ENCODE data around the gene PDZD4.

Gene PDZD4

DNA sequence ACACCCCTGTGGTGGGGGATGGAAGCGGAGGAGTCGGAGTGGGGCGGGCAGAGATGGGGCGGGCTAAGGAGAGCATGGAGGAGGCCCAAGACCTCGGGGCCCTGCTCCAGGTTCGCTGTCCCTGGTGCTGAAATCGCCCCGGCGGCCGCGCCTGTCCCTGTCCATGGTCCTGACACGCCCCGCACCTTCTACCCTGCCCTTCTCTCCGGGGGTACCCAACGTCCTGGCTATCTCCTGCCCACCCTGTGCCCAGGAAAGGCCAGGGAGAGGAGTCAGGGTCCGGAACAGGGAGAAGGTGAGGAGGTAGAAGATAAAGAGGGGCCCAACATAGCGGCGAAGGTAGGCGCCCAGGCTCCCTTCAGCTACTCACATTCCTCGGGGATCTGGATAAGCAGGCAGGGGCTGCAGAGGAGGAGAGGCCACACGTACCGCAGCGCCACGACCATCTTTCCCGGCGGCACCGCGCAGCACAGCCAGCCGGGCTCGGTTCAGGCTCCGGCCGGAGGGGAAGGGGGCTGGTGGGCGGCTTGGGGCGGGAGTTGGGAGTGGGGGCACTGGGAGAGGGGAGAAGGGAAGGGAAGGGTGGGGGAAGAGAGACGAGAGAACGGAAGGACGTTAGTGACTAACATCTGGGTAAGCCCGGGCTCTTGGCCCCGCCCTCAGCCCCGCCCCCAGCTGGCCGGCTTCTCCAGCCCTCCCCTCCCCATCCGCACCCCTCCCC, 45.2 kb upstream of the PDZD4 start:
- H3K27ac ChIP-seq = no peak overlapping the region
- TF ChIP-seq, protein P1, sequence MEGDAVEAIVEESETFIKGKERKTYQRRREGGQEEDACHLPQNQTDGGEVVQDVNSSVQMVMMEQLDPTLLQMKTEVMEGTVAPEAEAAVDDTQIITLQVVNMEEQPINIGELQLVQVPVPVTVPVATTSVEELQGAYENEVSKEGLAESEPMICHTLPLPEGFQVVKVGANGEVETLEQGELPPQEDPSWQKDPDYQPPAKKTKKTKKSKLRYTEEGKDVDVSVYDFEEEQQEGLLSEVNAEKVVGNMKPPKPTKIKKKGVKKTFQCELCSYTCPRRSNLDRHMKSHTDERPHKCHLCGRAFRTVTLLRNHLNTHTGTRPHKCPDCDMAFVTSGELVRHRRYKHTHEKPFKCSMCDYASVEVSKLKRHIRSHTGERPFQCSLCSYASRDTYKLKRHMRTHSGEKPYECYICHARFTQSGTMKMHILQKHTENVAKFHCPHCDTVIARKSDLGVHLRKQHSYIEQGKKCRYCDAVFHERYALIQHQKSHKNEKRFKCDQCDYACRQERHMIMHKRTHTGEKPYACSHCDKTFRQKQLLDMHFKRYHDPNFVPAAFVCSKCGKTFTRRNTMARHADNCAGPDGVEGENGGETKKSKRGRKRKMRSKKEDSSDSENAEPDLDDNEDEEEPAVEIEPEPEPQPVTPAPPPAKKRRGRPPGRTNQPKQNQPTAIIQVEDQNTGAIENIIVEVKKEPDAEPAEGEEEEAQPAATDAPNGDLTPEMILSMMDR (conservative IDR thresholded peaks at IDR 0.05) = no peak
- TF ChIP-seq ZFX (IDR thresholded peaks at IDR 0.05) = no peak

DNA sequence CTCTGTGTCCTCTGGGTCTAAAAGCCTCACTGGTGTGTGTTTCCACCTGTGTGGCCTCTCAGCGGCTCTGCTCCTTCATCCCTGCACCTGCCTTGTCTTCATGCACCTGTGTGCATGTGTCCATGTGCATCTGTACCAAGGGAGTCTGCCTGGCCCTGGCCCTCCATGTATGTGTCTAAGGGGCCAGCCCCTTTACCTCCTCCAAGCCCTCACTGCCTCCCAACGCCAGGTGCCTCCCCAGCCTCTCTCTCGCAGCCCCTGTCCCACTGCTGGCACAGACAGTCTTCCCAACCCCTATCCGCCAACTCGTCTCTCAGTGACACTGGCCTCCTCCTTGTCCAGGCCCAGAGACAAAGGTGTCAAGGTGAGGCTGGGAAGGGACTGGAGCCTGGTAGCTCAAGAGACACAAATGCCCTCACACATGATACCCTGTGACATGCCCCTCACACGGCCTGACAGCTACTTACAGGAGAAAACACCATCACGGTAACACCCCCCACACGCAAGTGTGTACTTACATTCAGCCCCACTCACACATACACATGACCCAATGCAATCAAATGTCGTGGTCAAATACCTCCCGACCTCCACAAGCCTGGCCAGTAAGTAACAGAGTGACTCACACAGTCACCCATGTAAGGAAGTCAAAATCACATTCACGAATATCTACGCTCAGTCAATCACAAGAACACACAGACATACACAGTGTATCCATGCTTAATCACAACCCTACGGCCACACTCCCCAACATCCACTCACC, 44.2 kb upstream of the PDZD4 start:
- H3K27ac ChIP-seq = no peak overlapping the region
- TF ChIP-seq, protein P1 (conservative IDR thresholded peaks at IDR 0.05) = no peak
- TF ChIP-seq ZFX (IDR thresholded peaks at IDR 0.05) = no peak

DNA sequence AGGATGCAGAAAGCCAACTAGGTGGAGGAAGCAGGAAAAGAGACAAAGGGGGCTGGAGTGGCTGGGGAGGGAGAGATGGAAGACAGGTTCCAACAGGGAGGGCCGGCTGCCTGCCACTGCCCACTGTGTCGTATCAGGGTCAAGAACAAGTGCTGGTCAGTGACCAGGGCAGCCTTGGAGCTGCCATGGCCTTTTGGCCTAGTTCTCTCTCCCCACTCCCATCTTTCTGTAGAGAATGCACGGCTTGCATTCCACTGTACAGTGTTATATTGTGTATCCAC, 43.7 kb upstream of the PDZD4 start:
- no peak for TF ChIP-seq ZFX (IDR thresholded peaks at IDR 0.05)
- TF ChIP-seq, protein P1 (conservative IDR thresholded peaks at IDR 0.05) = no peak
- no peak overlapping the region for H3K27ac ChIP-seq

DNA sequence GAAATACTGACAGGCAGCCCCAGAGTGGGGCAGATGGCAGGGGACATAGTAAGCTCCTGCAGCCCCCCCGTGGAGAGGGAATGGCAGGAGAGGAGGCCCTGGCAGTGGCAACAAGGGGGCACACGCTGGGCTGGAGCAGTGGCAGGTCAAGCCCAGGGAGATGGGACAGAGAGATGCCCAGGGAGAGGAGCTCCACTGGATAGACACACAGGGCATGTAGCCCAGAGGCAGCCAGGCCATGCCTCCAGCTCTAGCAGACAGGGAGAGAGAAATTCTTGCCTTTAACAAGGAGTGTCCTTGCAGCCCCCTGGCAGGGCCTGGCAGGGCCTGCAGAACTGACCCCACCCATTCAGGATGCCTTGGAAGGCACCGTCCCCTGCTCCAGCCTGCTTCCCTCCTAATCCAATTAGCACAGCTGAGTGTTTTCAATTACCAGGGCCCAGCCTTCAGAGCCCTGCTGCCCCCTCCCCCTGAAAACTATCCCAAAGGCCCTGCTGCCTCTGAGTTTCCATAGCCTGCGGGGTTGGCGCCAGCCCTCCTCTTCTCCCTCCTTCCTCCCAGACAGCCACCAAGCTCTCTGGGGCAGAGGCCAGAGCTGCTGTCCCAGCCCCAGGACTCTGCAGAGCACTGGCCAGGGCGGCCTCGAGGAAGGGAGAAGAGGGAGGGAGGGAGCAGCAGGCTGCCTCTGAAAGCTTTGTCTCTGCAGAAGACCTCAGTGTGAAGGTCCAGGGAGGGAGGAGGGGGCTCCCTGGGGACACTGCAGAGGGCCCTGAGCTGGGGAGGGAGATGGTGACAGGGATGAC, 43.1 kb upstream of the PDZD4 start:
- TF ChIP-seq ZFX (IDR thresholded peaks at IDR 0.05) = no peak
- TF ChIP-seq, protein P1 (conservative IDR thresholded peaks at IDR 0.05) = no peak
- H3K27ac ChIP-seq = no peak overlapping the region

DNA sequence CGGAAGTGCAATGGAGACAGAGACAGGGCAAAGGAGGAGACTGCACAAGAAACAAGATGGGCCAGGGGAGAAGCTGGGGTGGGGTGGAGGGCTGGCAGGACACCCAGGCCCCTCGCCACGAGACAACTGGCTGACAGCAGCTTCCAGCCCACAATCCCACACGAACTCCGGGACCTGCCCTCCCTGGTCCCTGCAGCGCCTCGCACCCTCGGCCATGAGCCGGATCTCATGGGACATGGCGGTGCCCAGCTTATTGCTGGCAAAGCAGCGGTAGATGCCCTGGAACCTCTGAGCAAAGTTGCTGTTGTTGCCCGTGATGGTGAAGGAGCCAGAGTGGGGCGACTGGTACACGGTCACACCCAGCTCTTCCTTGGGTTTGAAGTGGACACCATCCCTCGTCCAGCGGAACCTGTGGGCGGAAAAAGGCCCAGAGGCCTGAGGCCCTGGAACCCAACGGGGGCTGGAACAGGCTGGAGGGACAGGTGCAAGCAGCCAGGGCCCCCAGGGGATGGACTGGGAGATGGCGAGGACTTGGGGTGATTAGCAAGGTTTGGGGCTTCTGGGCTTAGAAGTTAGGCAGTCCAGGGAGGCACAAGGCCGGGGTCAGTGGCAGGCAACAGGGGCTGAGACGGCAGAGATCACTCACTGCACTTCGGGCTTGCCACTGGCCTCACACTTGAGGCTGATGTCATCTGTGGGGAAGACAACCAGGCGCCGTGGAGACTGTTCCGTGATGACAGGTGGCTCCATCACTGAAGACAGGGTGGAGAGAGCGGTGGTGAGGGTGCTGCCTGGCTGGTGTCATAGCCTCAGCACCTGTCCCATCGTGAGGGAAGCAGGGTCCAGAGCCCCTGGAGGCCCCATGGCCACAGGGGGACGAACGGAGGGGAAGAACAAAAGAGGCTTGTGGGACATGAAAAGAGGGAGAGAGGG, 41.9 kb upstream of the PDZD4 start:
- no peak overlapping the region for H3K27ac ChIP-seq
- TF ChIP-seq, protein P1 (conservative IDR thresholded peaks at IDR 0.05) = no peak
- no peak for TF ChIP-seq ZFX (IDR thresholded peaks at IDR 0.05)

DNA sequence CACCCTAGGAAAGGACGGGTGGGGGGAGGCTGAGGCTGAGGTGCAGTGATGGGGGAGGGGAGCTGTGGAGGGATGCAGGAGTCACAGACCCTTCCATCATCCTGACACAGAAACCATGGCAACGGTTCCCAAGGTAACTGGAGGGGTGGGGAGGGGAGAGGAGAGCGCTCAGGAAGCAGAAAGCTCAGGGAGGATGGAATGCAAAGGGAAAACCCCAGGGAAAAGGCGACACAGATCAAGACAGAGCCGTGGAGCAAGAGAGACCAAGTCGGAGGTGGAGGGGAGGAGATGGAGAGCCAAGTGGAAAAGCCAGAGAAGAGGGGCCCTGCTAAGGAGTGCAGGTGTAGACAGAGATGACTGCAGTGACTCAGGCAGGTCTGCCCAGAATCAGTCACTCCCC, 41.1 kb upstream of the PDZD4 start:
- TF ChIP-seq, protein P1 (conservative IDR thresholded peaks at IDR 0.05) = no peak
- TF ChIP-seq ZFX (IDR thresholded peaks at IDR 0.05) = no peak
- H3K27ac ChIP-seq = no peak overlapping the region
